Inflammatory macrophage (primary cell): ENCODE results near the gene KDM4C.
"Not testable (repeated sequence)": the region's sequence is repeated elsewhere in the genome, so short reads cannot be mapped to it uniquely, and the experiment has no call there.

Source experiments
- DNase-seq, 2 donors: peaks; one replicate each; pipeline ENCODE4 v3.0.0-alpha.2; 2020 to 2022

The KDM4C gene

GRCh38 chr9:7174884-7175283 lies 417.1 kb downstream of the KDM4C start:
- DNase-seq, result no peak

GRCh38 chr9:7176561-7176960 lies 418.8 kb downstream of the KDM4C start:
- DNase-seq, result no peak

GRCh38 chr9:7177383-7177782 lies 419.6 kb downstream of the KDM4C start:
- DNase-seq, result no peak

- peak in 1 of 2 donors; percentile 32 for DNase-seq
These were observed 421.0 kb downstream of the KDM4C start for GRCh38 chr9:7178729-7179128.

GRCh38 chr9:7180247-7180646 lies 422.5 kb downstream of the KDM4C start:
- DNase-seq, result no peak

GRCh38 chr9:7183139-7183538 lies 425.4 kb downstream of the KDM4C start:
- DNase-seq, result not testable (repeated sequence)

- no peak for DNase-seq
These were observed 427.8 kb downstream of the KDM4C start for GRCh38 chr9:7185612-7186011.

- peak; percentile 22 to 48 for DNase-seq
These were observed 428.4 kb downstream of the KDM4C start for GRCh38 chr9:7186175-7186574.

- no peak for DNase-seq
These were observed 434.5 kb downstream of the KDM4C start for GRCh38 chr9:7192266-7192665.

- no peak for DNase-seq
These were observed 437.8 kb downstream of the KDM4C start for GRCh38 chr9:7195526-7195925.

GRCh38 chr9:7196467-7196866 lies 438.7 kb downstream of the KDM4C start:
- no peak for DNase-seq

GRCh38 chr9:7201196-7201595 lies 443.4 kb downstream of the KDM4C start:
- no peak for DNase-seq

GRCh38 chr9:7205806-7206205 lies 448.0 kb downstream of the KDM4C start:
- no peak for DNase-seq

- no peak for DNase-seq
These were observed 448.5 kb downstream of the KDM4C start for GRCh38 chr9:7206221-7206758.

GRCh38 chr9:7209016-7209715 lies 451.4 kb downstream of the KDM4C start:
- DNase-seq, result no peak

GRCh38 chr9:7209990-7210389 lies 452.2 kb downstream of the KDM4C start:
- no peak for DNase-seq

GRCh38 chr9:7210854-7211637 lies 453.3 kb downstream of the KDM4C start:
- no peak for DNase-seq

- DNase-seq, result no peak
These were observed 453.9 kb downstream of the KDM4C start for GRCh38 chr9:7211657-7212056.

GRCh38 chr9:7212101-7212500 lies 454.3 kb downstream of the KDM4C start:
- DNase-seq, result no peak

- peak; percentile 36 to 66 for DNase-seq
These were observed 458.4 kb downstream of the KDM4C start for GRCh38 chr9:7216004-7216841.

GRCh38 chr9:7223981-7224380 lies 466.2 kb downstream of the KDM4C start:
- DNase-seq, result no peak
